Measurements from ENCODE around the gene TMEM176B.
A peak's percentile ranks its signal among the peaks of the same experiment; 100 is the strongest.

TMEM176B gene

GRCh38 chr7:150753239-150753638 lies 46.9 kb downstream of the TMEM176B start:
- no peaks in the 10 kb centered on the region for H3K9me3 ChIP-seq (ENCODE audit: insufficient read depth, low read length)
- 0 out of 2 replicates have a peak overlapping the region, but pooled peaks have one; percentile 17 for H3K4me3 ChIP-seq (ENCODE audit: low read length)
- H3K4me1 ChIP-seq (ENCODE audit: low read length): peaks cover 18% of the 10 kb centered on the region
- no peaks in the 10 kb centered on the region for H4K20me1 ChIP-seq (ENCODE audit: insufficient read depth, low read length)
- no peak overlapping the region for H3K9ac ChIP-seq (ENCODE audit: low read length)
- H3K79me2 ChIP-seq (ENCODE audit: low read length): no peaks in the 10 kb centered on the region
- H3K27ac ChIP-seq (ENCODE audit: low read length): no peak overlapping the region
- peak overlapping the region; percentile 58; the same call in 1 of the 2 replicates for H2AFZ ChIP-seq (ENCODE audit: low read depth, low read length)
- TF ChIP-seq CTCF (IDR thresholded peaks at IDR 0.05; ENCODE audit: low read depth, low read length) (no peak), EZH2phosphoT487 (IDR thresholded peaks at IDR 0.05; ENCODE audit: low read depth) (no peak)
- H3K36me3 ChIP-seq (replicated peaks; ENCODE audit: low read depth, low read length): no peaks in the 10 kb centered on the region
- 0 out of 2 replicates have a peak, but pooled peaks cover 4% of the 10 kb centered on the region for H3K27me3 ChIP-seq (ENCODE audit: low read depth, low read length)
- peak overlapping the region; percentile 57 for H3K4me2 ChIP-seq (ENCODE audit: low read length)

GRCh38 chr7:150751702-150752101 lies 48.5 kb downstream of the TMEM176B start:
- Histone ChIP-seq H3K9me3 (ENCODE audit: insufficient read depth, low read length) (no peaks in the 10 kb centered on the region), H3K4me1 (ENCODE audit: low read length) (peaks cover 18% of the 10 kb centered on the region), H3K27me3 (ENCODE audit: low read depth, low read length) (0 out of 2 replicates have a peak, but pooled peaks cover 4% of the 10 kb centered on the region), H3K4me2 (ENCODE audit: low read length) (no peak overlapping the region), H3K79me2 (ENCODE audit: low read length) (no peaks in the 10 kb centered on the region), H3K9ac (ENCODE audit: low read length) (no peak overlapping the region), H3K36me3 (replicated peaks; ENCODE audit: low read depth, low read length) (no peaks in the 10 kb centered on the region), H2AFZ (ENCODE audit: low read depth, low read length) (no peak overlapping the region), H3K27ac (ENCODE audit: low read length) (no peak overlapping the region), H4K20me1 (ENCODE audit: insufficient read depth, low read length) (no peaks in the 10 kb centered on the region), H3K4me3 (ENCODE audit: low read length) (no peak overlapping the region)
- TF ChIP-seq EZH2phosphoT487 (IDR thresholded peaks at IDR 0.05; ENCODE audit: low read depth) (no peak), CTCF (IDR thresholded peaks at IDR 0.05; ENCODE audit: low read depth, low read length) (no peak)

- no peak overlapping the region for H3K27ac ChIP-seq (ENCODE audit: low read length)
- peaks cover 11% of the 10 kb centered on the region; the same call in 1 of the 2 replicates for H3K27me3 ChIP-seq (ENCODE audit: low read depth, low read length)
- no peaks in the 10 kb centered on the region for H3K79me2 ChIP-seq (ENCODE audit: low read length)
These were observed 51.8 kb downstream of the TMEM176B start for GRCh38 chr7:150748376-150748775.

GRCh38 chr7:150746921-150747320 lies 53.2 kb downstream of the TMEM176B start:
- Histone ChIP-seq H3K27ac (ENCODE audit: low read length) (no peak overlapping the region), H3K36me3 (replicated peaks; ENCODE audit: low read depth, low read length) (no peaks in the 10 kb centered on the region), H3K79me2 (ENCODE audit: low read length) (no peaks in the 10 kb centered on the region), H3K9ac (ENCODE audit: low read length) (no peak overlapping the region), H3K4me2 (ENCODE audit: low read length) (no peak overlapping the region), H3K4me1 (ENCODE audit: low read length) (no peaks in the 10 kb centered on the region), H3K9me3 (ENCODE audit: insufficient read depth, low read length) (no peaks in the 10 kb centered on the region), H3K4me3 (ENCODE audit: low read length) (no peak overlapping the region), H4K20me1 (ENCODE audit: insufficient read depth, low read length) (no peaks in the 10 kb centered on the region), H3K27me3 (ENCODE audit: low read depth, low read length) (peaks cover 11% of the 10 kb centered on the region; the same call in 1 of the 2 replicates), H2AFZ (ENCODE audit: low read depth, low read length) (no peak overlapping the region)
- no peak for TF ChIP-seq CTCF (IDR thresholded peaks at IDR 0.05; ENCODE audit: low read depth, low read length)
- no peak for TF ChIP-seq EZH2phosphoT487 (IDR thresholded peaks at IDR 0.05; ENCODE audit: low read depth)

More at GRCh38 chr7:150748376-150748775, 51.8 kb downstream of the TMEM176B start:
- Histone ChIP-seq H3K4me3 (ENCODE audit: low read length) (no peak overlapping the region), H3K4me1 (ENCODE audit: low read length) (peaks cover 7% of the 10 kb centered on the region), H3K4me2 (ENCODE audit: low read length) (no peak overlapping the region), H3K9ac (ENCODE audit: low read length) (no peak overlapping the region), H3K9me3 (ENCODE audit: insufficient read depth, low read length) (no peaks in the 10 kb centered on the region), H3K36me3 (replicated peaks; ENCODE audit: low read depth, low read length) (no peaks in the 10 kb centered on the region), H2AFZ (ENCODE audit: low read depth, low read length) (no peak overlapping the region), H4K20me1 (ENCODE audit: insufficient read depth, low read length) (no peaks in the 10 kb centered on the region)
- TF ChIP-seq EZH2phosphoT487 (IDR thresholded peaks at IDR 0.05; ENCODE audit: low read depth): no peak
